Measurements from ENCODE around the gene PKHD1.
"Not testable (repeated sequence)": the region's sequence is repeated elsewhere in the genome, so short reads cannot be mapped to it uniquely, and the experiment has no call there.

Gene PKHD1

DNA sequence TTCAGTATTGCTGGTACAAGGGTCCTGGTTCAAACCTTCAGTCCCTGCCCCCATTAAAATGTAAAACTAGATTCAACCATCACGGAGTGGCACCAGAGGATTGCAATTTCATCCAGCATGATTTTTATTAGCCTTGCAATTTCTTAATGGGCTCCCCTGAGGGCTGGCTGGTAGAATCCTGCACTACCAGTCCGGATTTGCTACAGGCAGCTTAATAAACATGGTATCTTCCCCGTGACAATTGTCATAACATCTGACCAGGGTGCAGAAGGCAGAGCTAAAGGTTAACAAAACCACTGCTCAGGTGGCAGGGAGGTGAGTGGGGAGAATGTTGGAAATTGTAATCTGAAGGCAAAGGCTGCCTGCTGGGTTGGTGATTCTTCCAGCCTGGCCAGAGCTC, 94.5 kb downstream of the PKHD1 start:
- DNase-seq (ENCODE audit: low spot score): no peak

- DNase-seq (ENCODE audit: low spot score): no peak
Measured at GRCh38 chr6:51989789-51990188, 97.6 kb downstream of the PKHD1 start.

DNA sequence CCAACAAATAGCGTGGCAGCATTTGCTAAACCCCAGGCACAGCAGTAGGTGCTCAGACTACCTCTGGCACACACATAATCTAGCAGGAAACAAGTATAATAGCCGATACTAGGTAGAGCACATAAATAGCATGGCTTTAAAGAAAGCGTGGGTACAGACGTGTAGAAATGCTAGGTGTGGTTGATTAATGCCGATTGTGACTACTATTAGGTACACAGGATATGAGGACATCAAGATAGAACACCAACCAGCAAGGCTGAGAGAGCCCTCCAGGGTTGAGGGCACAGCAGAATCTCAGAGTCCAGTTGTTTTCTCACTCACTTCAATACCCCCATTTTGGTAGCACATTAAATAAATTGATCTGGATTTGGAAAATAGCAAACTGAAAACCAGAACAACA, 100.5 kb downstream of the PKHD1 start:
- no peak for DNase-seq (ENCODE audit: low spot score)

DNA sequence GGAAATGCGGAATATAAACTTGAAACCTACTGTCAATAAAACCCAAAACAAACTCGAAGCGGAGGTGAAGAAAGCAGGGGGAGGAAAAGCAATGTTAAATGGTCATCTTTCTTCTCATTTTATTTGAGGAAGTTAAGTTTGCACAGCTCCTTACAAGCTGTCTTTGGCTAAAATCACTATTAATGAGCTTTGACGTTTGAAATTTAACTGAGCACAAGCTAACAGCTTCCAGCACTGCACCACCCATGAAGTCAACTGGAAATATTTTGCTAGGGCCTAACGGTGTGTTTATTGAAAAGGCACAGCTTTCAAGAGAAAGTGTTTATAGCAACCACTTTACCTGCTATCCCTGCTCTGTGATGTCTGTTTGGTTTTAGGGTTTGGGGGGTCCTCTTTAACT, 103.8 kb downstream of the PKHD1 start:
- no peak for DNase-seq (ENCODE audit: low spot score)

GRCh38 chr6:51982695-51983094, 104.7 kb downstream of the PKHD1 start:
- DNase-seq (ENCODE audit: low spot score): not testable (repeated sequence)

GRCh38 chr6:51976374-51976773, 111.0 kb downstream of the PKHD1 start:
- no peak for DNase-seq (ENCODE audit: low spot score)

- DNase-seq (ENCODE audit: low spot score): no peak
Measured at GRCh38 chr6:51972659-51973058, 114.8 kb downstream of the PKHD1 start.

GRCh38 chr6:51968265-51968664, 119.1 kb downstream of the PKHD1 start:
- no peak for DNase-seq (ENCODE audit: low spot score)

DNA sequence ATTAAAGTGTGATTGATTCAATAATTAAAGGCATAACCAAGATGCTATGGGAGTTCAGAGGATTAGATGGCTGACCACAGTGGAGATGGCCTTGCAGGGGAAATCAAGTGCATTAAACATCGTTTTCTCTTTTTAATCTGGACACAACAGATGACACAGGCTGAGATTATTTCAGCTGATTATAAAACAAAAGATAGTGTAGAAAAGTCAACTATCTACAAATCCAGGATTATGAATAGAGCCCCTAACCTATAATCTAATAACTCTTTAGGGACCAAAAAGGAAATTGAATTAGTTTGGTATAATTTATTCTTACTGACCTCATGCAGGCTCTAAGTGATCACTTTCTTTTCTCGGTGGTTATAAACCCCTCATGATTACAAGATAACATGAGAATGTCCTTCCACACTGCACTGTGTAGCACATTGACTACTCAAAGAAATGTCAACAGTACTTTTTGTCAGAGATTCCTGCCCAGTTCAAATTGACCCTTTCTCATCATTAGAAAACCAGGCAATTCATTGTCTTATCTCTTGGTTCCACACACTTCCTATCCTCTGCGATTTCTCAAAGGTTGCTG, 122.1 kb downstream of the PKHD1 start:
- no peak for DNase-seq (ENCODE audit: low spot score)

DNA sequence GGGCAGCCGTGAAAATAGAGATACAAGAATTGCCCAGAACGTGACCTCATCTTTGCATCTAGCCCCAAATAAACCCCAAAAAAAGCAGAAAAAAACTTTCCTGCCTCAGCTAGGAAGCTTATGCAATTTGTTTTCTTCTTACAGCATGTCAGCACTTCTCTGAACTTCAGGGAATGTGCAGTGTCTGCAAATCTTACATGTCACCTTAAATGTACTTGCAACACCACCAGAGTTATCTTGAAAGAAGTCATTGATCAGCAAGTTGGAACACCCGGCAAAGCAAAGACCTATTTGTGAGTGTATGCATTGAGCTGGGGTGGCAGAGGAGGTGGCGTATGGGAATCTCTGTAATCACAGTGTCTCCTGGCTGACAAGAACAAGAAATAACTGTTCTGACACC, 123.4 kb downstream of the PKHD1 start:
- no peak for DNase-seq (ENCODE audit: low spot score)

DNA sequence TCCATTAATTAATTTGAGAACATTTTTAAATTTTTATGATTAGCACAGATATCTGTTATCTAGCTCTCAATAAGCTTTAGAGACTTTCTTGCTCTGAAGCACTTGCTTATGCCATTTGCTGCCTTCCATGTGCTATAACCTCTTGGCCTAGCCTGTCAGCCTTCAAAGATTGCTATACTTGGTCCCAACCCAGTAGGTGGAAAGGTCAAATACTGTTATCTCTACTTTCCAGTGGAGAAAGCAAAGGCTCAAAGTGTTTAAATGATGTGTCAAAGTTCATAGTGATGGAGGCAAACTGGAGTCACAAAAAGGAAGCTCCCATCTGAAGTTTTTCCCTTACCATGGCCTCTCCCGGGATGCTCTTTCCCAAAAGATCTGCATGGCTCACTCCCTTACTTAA, 125.1 kb downstream of the PKHD1 start:
- DNase-seq (ENCODE audit: low spot score): no peak

DNA sequence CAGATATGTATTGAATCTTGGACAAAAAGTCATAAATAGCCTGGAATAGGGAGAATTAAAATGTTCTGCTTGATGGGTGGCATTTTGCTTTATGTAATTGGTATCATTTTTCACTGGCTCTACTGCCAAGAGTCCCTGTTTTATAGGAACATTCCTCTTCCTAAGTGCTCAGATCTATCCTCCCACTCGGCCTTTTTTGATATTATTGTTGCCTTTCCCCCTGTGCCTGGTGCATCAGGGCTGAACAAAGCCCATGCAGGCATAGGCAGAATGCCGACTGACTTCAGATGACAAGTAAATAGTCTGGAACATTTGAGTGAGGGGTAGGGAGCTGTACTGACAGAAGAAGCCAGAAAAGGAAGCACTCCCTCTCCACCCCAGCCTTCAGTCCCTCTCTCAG, 127.0 kb downstream of the PKHD1 start:
- DNase-seq (ENCODE audit: low spot score): no peak

DNA sequence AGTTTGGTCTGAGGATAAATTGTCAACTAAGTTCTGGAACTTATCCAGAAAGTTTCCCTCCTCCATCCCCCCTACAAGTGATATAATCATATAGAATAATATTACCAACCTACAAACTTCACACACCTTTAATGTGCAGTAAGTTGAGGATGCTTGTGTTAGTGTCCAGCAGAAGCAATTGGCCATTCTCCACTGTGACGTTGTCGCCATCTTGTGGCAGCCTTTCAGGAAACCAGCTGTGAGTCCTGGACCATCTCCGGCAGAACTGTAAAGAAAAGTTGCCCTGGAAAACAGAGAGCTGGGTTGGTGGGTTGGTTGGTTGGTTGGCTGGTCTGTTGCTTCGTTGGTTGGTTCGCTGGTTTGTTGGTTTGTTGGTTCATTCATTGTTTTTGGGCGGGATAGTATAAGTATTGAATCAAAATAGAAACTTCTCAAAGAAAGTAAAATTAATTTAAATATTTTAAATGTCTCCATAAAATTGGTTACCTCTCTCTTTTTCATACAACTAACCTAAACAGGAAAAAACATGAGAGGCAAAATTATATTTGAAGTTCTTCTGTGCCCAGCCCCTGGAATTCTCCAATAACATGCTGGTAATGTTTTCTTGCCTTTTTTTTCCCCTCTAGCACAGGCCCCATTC, 127.5 kb downstream of the PKHD1 start:
- DNase-seq (ENCODE audit: low spot score): peak; percentile 25

- no peak for DNase-seq (ENCODE audit: low spot score)
Measured at GRCh38 chr6:51954681-51955080, 132.7 kb downstream of the PKHD1 start.

DNA sequence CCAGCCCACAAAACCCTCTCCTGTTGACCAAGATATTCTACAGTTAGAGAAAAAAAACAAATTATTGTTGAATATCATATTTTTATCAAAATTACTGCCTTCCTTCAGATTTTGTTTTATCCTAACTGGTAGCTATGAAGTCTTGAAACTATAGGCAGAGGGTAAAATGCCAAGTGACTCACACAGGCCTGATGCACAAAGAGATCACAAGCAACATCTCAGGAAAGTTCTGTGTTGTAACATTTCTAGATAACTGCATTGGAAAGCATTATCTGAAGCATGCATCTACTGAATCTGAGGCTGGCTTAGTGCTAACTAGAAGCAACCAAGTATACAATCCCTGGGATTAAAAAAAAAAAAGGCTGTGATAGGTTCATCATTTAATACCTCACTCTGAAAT, 134.2 kb downstream of the PKHD1 start:
- DNase-seq (ENCODE audit: low spot score): no peak

DNA sequence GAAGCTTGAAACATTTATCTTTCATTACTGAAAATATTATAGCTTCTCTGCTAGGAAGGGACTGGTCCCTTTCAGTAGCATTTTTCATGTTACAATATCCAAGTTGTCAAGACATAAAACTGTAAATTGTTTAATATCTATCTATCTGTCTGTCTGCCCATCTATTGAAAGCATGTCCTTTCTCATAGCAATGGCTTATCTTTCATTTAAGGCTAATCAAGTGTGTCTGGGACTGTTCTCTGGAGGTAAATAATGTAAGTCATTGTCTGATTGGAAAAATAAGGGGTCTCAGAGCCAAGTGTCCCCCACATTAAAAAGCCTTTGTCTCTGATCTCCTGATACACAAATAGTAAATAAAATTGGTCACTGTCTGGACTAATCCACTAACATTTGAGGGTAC, 135.5 kb downstream of the PKHD1 start:
- no peak for DNase-seq (ENCODE audit: low spot score)

DNA sequence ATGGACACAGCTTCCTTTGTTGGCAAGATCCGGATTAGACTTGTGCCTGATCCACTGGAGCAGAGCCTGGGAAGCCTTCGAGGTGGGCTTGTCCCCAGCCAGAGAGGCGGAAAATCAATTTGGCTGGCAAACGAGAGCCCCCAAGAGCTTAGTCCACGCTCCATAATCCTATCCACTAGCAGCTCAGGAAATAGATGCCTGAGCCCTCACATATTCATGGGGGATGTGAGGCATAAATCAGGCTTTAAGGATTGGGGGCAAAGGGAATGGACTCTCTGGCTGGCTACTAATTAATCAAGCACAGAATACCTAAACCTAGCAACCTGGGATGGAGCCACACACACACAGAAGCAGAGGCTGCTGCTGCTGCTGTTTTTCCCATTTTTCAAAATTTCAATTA, 137.9 kb downstream of the PKHD1 start:
- DNase-seq (ENCODE audit: low spot score): no peak

DNA sequence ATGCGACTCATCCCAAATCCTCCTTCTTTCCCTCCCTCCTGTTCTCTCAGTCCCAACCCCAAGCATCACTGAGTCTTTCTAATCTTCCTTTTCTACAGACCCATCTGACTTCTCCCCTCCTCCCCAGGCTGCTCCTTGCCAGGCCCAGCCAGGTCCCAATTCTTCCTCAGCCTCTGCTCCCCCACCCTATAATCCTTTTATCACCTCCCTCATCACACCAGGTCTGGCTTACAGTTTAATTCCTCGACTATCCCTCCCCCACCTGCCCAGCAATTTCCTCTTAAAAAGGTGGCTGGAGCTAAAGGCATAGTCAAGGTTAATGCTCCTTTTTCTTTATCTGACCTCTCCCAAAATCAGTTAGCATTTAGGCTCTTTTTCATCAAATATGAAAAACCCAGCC, 147.7 kb downstream of the PKHD1 start:
- DNase-seq (ENCODE audit: low spot score): not testable (repeated sequence)

DNA sequence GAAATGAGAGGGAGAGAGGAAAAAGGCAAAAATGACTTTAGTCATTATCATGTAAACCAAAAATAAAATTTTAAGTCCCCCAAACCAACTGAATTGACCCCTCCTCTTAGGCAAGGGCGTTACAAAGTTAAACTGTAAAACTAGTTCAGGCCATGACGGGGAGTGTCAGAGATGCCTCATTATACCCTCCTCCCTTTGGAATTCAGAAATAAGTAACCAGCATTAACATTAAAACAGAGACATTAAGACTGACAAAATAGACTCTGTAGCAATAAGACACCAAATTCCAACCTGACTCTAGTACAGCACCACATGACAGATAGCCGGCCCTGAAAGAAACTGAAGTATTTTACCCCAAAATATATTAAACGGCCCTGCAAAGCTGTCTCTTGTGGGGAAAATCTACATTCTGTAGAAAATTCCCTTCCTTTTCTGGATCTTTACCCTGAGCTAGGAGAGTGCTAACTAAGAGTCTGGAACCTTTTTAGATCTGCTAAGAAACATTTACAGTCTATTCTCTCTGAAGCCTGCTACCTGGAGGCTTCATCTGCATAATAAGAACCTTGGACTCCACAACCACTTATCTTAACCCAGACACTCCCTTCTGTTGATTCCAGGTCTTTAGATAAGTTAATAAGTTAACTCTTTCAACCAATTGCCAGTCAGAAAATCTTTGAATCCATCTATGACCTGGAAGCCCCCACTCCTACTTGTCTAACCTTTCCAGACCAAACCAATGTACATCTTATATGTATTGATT, 150.7 kb downstream of the PKHD1 start:
- DNase-seq (ENCODE audit: low spot score): no peak

DNA sequence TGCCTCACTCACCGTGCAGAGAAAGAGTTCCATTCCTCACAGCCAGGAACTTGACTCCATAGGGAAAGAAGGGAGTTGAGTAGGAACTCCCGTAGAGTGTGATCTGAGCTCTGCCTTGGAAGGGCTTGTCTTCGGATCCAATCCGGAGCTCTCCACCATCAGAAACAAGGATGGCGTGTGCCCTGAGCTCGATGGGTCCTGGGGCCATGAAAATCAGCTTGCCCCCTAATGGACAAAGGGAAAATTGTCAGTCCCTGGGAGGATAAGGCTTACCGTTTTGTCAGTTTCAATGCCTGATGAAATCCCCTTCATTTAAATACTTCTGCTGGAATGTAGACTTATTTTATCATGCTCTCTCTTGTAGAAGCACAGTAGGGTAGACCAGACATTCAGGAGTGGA, 153.3 kb downstream of the PKHD1 start:
- no peak for DNase-seq (ENCODE audit: low spot score)

GRCh38 chr6:51932956-51933355, 154.5 kb downstream of the PKHD1 start:
- DNase-seq (ENCODE audit: low spot score): peak; percentile 27

DNA sequence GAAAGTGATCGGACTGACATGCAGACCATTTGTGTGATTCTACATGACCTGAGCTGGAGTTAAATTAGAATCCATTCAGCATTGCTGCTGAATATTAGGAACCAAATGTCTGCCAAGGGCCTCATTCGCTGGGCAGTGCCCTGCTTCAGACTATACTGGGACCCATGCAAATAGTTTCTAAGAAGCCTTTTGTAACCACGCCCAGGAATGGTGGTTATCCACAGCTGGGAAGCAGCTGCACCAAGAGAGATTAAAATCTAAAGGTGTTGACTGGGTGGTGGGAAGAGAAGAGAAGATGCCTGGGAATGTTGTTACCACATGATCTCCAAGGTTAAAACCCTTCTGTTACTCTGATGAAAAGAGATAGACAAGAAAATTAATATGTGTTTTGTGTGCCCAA, 156.8 kb downstream of the PKHD1 start:
- DNase-seq (ENCODE audit: low spot score): no peak

DNA sequence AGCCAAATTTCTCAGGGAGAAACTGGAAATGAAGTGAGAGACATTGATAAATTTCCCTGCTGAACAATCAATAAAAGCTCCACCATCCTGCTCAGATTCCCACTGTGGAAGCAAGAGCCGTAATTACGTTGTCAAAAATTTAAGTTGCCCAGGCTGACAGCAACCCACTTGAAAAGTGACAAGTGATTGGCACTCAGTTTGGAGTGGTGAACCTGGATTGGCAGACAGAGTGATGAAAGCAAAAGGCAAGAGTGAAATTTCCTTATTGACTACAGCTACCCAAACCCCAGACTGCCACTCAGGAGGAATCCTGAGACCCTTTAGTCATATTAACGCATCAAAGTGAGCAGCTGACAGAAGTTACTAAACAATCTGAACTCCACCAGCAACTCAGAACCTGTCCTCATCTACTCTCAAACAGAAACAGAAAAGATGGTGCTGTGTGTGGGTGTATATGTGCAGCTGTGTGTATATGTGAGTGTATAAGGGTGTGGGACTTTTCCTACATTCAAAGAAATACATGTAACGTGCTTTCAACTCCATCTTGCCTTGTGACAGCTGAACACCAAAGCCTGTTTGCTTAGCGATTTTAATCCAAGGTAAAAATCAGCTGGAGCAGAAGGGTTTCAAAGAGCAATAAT, 157.4 kb downstream of the PKHD1 start:
- DNase-seq (ENCODE audit: low spot score): peak; percentile 63

Measured in putamen (tissue), 1 donor.